Measurements from ENCODE around the gene BTF3. TPM values are rescaled to one million over a fixed set of nuclear protein-coding genes. Genes with fewer than 3 reads are reported as not detected.
A peak's percentile ranks its signal among the peaks of the same experiment; 100 is the strongest.

The BTF3 gene
- total and polyA plus RNA-seq, 2 experiments from 2014 or later, result 506 to 1,148 TPM

DNA sequence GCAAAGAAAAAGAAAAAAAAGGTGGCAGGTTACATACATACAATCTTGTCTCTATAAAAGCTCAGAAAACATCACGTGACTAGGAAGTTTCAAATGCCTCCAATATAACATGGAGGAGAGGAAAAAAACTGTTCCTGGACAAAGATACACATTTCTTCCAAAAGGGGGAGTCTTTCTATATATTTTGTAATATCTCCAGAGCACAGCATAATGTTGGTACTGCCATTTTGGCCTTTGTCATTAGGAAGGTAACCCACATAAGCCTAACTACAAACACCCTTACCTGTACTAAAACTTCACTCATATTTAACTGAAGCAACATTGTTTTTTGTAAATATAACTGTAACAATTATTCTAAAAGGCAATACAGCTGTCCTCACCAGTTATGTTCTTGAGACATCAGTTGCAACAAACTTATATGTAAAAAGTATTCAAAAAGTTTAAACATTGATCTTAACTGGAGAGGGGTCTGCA lies 1.2 kb upstream of the BTF3 start:
- no peaks in the 10 kb centered on the region for H3K9me2 ChIP-seq (ENCODE audit: insufficient read depth)
- no peaks in the 10 kb centered on the region for H3K27me3 ChIP-seq (ENCODE audit: insufficient read depth)
- Mint-ChIP-seq H3K9me3 (no peaks in the 10 kb centered on the region), H3K4me3 (peak overlapping the region; percentile 98), H3K27me3 (ENCODE audit: insufficient read depth, low read depth, poor library complexity) (peaks cover 7% of the 10 kb centered on the region), H3K36me3 (ENCODE audit: low read depth) (peaks cover 36% of the 10 kb centered on the region), H3K27ac (peak overlapping the region; percentile 81), H3K4me1 (peaks cover 47% of the 10 kb centered on the region)
- H4K20me1 ChIP-seq (replicated peaks; ENCODE audit: insufficient read depth), result peaks cover 9% of the 10 kb centered on the region; the same call in 1 of the 2 replicates
- H3K4me3 ChIP-seq, result peak overlapping the region; percentile 89
- H3F3A ChIP-seq (replicated peaks; ENCODE audit: low read depth), result 0 out of 2 replicates have a peak, but pooled peaks cover 3% of the 10 kb centered on the region
- peaks cover 31% of the 10 kb centered on the region for H3K4me1 ChIP-seq (ENCODE audit: insufficient read depth)
- DNase-seq (ENCODE audit: low spot score), result peak; percentile 53
- H3K27ac ChIP-seq (ENCODE audit: low read depth), result peak overlapping the region; percentile 95
- no peak for ATAC-seq
- peaks cover 4% of the 10 kb centered on the region; the same call in 1 of the 2 replicates for H3K36me3 ChIP-seq (ENCODE audit: insufficient read depth)
- peaks cover 49% of the 10 kb centered on the region for H3K79me2 ChIP-seq (replicated peaks; ENCODE audit: insufficient read depth)
- H2AFZ ChIP-seq, result no peak overlapping the region
- H3K4me2 ChIP-seq, result peak overlapping the region; percentile 94
- TF ChIP-seq, protein P1, sequence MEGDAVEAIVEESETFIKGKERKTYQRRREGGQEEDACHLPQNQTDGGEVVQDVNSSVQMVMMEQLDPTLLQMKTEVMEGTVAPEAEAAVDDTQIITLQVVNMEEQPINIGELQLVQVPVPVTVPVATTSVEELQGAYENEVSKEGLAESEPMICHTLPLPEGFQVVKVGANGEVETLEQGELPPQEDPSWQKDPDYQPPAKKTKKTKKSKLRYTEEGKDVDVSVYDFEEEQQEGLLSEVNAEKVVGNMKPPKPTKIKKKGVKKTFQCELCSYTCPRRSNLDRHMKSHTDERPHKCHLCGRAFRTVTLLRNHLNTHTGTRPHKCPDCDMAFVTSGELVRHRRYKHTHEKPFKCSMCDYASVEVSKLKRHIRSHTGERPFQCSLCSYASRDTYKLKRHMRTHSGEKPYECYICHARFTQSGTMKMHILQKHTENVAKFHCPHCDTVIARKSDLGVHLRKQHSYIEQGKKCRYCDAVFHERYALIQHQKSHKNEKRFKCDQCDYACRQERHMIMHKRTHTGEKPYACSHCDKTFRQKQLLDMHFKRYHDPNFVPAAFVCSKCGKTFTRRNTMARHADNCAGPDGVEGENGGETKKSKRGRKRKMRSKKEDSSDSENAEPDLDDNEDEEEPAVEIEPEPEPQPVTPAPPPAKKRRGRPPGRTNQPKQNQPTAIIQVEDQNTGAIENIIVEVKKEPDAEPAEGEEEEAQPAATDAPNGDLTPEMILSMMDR (conservative IDR thresholded peaks at IDR 0.05; ENCODE audit: low read depth in 2 of 2), result peak in 1 of 2 experiments; percentile 42; a peak in 2 of 4 replicates
- TF ChIP-seq ETS1 (IDR thresholded peaks at IDR 0.05) (no peak), JUNB (IDR thresholded peaks at IDR 0.05; ENCODE audit: unreplicated experiment) (no peak), CREB1 (CRISPR knock-in tag; IDR thresholded peaks at IDR 0.05; ENCODE audit: low read depth) (no peak), POLR2AphosphoS5 (IDR thresholded peaks at IDR 0.05; ENCODE audit: low read depth) (no peak)

DNA sequence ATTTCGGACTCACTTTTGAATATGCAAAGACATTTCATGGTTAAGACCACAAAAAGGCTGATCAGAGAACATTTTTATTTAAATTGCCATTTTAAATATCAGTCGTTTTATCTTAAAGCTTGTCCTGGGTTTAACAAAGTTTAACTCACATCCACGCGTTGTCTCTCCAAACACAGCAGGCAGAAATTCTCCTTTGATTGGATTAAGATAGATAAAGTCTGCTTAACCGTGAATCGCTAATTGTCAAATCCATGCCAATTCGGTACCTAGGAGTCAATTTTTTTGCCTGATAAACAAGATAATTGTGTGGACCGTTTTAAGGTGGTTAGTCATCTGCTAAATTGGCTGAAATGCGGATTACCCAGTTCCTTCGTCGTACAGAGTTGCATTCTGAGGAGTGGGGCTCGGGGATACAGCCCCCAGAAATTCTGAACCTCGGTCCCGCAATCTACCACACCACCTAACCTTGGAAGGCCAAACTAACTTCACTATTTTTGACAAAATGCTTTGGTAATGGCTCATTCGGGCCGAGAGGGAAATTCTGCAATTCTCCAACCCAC lies 665 bp upstream of the BTF3 start:
- peaks cover 31% of the 10 kb centered on the region for H3K4me1 ChIP-seq (ENCODE audit: insufficient read depth)
- H3K9me3 Mint-ChIP-seq, result no peaks in the 10 kb centered on the region
- peak overlapping the region; percentile 98 for H3K4me3 Mint-ChIP-seq
- DNase-seq (ENCODE audit: low spot score), result no peak
- peak overlapping the region; percentile 94 for H3K4me2 ChIP-seq
- H3F3A ChIP-seq (replicated peaks; ENCODE audit: low read depth), result peaks cover 3% of the 10 kb centered on the region; the same call in 1 of the 2 replicates
- H3K27ac Mint-ChIP-seq, result peak overlapping the region; percentile 99
- H3K27ac ChIP-seq (ENCODE audit: low read depth), result peak overlapping the region; percentile 95
- peak overlapping the region; percentile 24; the same call in 1 of the 2 replicates for H2AFZ ChIP-seq
- H3K27me3 Mint-ChIP-seq (ENCODE audit: insufficient read depth, low read depth, poor library complexity), result peaks cover 9% of the 10 kb centered on the region
- H3K9me2 ChIP-seq (ENCODE audit: insufficient read depth), result no peaks in the 10 kb centered on the region
- ATAC-seq, result peak; percentile 4
- H3K36me3 Mint-ChIP-seq (ENCODE audit: low read depth), result peaks cover 41% of the 10 kb centered on the region
- peak overlapping the region; percentile 89 for H3K4me3 ChIP-seq
- H3K79me2 ChIP-seq (replicated peaks; ENCODE audit: insufficient read depth), result peaks cover 52% of the 10 kb centered on the region
- H3K27me3 ChIP-seq (ENCODE audit: insufficient read depth), result no peaks in the 10 kb centered on the region
- H3K4me1 Mint-ChIP-seq, result peaks cover 52% of the 10 kb centered on the region
- peaks cover 9% of the 10 kb centered on the region; the same call in 1 of the 2 replicates for H4K20me1 ChIP-seq (replicated peaks; ENCODE audit: insufficient read depth)
- H3K36me3 ChIP-seq (ENCODE audit: insufficient read depth), result peaks cover 10% of the 10 kb centered on the region
- TF ChIP-seq EZH2 (IDR thresholded peaks at IDR 0.05; ENCODE audit: low read depth, unreplicated experiment) (no peak), NANOG (IDR thresholded peaks at IDR 0.05; ENCODE audit: borderline replicate concordance) (no peak), STAT1 (IDR thresholded peaks at IDR 0.05; ENCODE audit: unreplicated experiment) (no peak), POLR2AphosphoS5 (IDR thresholded peaks at IDR 0.05; ENCODE audit: low read depth) (no peak), ZNF331 (CRISPR knock-in tag; IDR thresholded peaks at IDR 0.05; ENCODE audit: low read depth) (no peak)
- TF ChIP-seq, protein P2, sequence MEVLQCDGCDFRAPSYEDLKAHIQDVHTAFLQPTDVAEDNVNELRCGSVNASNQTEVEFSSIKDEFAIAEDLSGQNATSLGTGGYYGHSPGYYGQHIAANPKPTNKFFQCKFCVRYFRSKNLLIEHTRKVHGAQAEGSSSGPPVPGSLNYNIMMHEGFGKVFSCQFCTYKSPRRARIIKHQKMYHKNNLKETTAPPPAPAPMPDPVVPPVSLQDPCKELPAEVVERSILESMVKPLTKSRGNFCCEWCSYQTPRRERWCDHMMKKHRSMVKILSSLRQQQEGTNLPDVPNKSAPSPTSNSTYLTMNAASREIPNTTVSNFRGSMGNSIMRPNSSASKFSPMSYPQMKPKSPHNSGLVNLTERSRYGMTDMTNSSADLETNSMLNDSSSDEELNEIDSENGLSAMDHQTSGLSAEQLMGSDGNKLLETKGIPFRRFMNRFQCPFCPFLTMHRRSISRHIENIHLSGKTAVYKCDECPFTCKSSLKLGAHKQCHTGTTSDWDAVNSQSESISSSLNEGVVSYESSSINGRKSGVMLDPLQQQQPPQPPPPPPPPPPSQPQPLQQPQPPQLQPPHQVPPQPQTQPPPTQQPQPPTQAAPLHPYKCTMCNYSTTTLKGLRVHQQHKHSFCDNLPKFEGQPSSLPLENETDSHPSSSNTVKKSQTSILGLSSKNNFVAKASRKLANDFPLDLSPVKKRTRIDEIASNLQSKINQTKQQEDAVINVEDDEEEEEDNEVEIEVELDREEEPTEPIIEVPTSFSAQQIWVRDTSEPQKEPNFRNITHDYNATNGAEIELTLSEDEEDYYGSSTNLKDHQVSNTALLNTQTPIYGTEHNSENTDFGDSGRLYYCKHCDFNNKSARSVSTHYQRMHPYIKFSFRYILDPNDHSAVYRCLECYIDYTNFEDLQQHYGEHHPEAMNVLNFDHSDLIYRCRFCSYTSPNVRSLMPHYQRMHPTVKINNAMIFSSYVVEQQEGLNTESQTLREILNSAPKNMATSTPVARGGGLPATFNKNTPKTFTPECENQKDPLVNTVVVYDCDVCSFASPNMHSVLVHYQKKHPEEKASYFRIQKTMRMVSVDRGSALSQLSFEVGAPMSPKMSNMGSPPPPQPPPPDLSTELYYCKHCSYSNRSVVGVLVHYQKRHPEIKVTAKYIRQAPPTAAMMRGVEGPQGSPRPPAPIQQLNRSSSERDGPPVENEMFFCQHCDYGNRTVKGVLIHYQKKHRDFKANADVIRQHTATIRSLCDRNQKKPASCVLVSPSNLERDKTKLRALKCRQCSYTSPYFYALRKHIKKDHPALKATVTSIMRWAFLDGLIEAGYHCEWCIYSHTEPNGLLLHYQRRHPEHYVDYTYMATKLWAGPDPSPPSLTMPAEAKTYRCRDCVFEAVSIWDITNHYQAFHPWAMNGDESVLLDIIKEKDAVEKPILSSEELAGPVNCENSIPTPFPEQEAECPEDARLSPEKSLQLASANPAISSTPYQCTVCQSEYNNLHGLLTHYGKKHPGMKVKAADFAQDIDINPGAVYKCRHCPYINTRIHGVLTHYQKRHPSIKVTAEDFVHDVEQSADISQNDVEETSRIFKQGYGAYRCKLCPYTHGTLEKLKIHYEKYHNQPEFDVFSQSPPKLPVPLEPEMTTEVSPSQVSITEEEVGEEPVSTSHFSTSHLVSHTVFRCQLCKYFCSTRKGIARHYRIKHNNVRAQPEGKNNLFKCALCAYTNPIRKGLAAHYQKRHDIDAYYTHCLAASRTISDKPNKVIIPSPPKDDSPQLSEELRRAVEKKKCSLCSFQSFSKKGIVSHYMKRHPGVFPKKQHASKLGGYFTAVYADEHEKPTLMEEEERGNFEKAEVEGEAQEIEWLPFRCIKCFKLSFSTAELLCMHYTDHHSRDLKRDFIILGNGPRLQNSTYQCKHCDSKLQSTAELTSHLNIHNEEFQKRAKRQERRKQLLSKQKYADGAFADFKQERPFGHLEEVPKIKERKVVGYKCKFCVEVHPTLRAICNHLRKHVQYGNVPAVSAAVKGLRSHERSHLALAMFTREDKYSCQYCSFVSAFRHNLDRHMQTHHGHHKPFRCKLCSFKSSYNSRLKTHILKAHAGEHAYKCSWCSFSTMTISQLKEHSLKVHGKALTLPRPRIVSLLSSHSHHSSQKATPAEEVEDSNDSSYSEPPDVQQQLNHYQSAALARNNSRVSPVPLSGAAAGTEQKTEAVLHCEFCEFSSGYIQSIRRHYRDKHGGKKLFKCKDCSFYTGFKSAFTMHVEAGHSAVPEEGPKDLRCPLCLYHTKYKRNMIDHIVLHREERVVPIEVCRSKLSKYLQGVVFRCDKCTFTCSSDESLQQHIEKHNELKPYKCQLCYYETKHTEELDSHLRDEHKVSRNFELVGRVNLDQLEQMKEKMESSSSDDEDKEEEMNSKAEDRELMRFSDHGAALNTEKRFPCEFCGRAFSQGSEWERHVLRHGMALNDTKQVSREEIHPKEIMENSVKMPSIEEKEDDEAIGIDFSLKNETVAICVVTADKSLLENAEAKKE (CRISPR knock-in tag; IDR thresholded peaks at IDR 0.05), result no peak
